ENCODE data around the gene PLCB1. TPM values are rescaled to one million over a fixed set of nuclear protein-coding genes. Genes with fewer than 3 reads are reported as not detected.

Gene PLCB1
- total and polyA plus RNA-seq, 7 donors, result 1.5 to 10.7 (median 4.2) TPM

- intact Hi-C loops (cut with DNase I), result no loop called here
- Histone ChIP-seq H3K27ac (no peak overlapping the region), H3K9me3 (no peaks in the 10 kb centered on the region), H3K36me3 (ENCODE audit: insufficient read depth in 1 of 2, low read depth in 1 of 2) (no peaks in the 10 kb centered on the region), H3K4me1 (no peaks in the 10 kb centered on the region), H3K4me3 (no peak overlapping the region), H3K27me3 (ENCODE audit: insufficient read depth in 3 of 3, low read length in 2 of 3) (no peaks in the 10 kb centered on the region)
- 57 to 61% (median 58%) methylated on average over 4 of the region's 4 CpGs for whole genome bisulfite sequencing, 3 donors
- TF ChIP-seq CTCF (IDR thresholded peaks at IDR 0.05), result no peak
- ATAC-seq (no peak), DNase-seq (no peak)
Observed at GRCh38 chr20:8764344-8764962, 632.4 kb downstream of the PLCB1 start.

- Histone ChIP-seq H3K27ac (no peak overlapping the region), H3K4me3 (no peak overlapping the region), H3K27me3 (ENCODE audit: insufficient read depth in 3 of 3, low read length in 2 of 3) (no peaks in the 10 kb centered on the region), H3K36me3 (ENCODE audit: insufficient read depth in 1 of 2, low read depth in 1 of 2) (no peaks in the 10 kb centered on the region), H3K9me3 (no peaks in the 10 kb centered on the region), H3K4me1 (no peaks in the 10 kb centered on the region)
- DNase-seq (no peak), ATAC-seq (no peak)
- intact Hi-C loops (cut with DNase I), result no loop called here
- WGBS, 3 donors, result 86 to 89% (median 86%) methylated on average over 5 of the region's 5 CpGs
- TF ChIP-seq CTCF (IDR thresholded peaks at IDR 0.05), result no peak
Observed at GRCh38 chr20:8766868-8767390, 634.9 kb downstream of the PLCB1 start.

GRCh38 chr20:8774412-8774811 is 642.3 kb downstream of the PLCB1 start:
- H3K27ac ChIP-seq, result no peak overlapping the region
- H3K9me3 ChIP-seq, result no peaks in the 10 kb centered on the region
- no peak for TF ChIP-seq CTCF (IDR thresholded peaks at IDR 0.05)
- WGBS, 3 donors, result 56 to 69% (median 60%) methylated on average over 5 of the region's 5 CpGs
- H3K4me1 ChIP-seq, result no peaks in the 10 kb centered on the region
- DNase-seq, result no peak
- H3K27me3 ChIP-seq (ENCODE audit: insufficient read depth in 3 of 3, low read length in 2 of 3), result no peaks in the 10 kb centered on the region
- peaks cover 0 to 8% of the 10 kb centered on the region in 2 donors for H3K36me3 ChIP-seq (ENCODE audit: insufficient read depth in 1 of 2, low read depth in 1 of 2)
- intact Hi-C loops (cut with DNase I), result no loop called here
- no peak for ATAC-seq
- H3K4me3 ChIP-seq, result no peak overlapping the region

- intact Hi-C loops (cut with DNase I), result no loop called here
- no peak overlapping the region for H3K4me3 ChIP-seq
- H3K27me3 ChIP-seq (ENCODE audit: insufficient read depth in 3 of 3, low read length in 2 of 3), result no peaks in the 10 kb centered on the region
- 70 to 76% (median 76%) methylated on average over 4 of the region's 4 CpGs for WGBS, 3 donors
- ATAC-seq (no peak), DNase-seq (no peak)
- H3K27ac ChIP-seq, result no peak overlapping the region
- H3K4me1 ChIP-seq, result no peaks in the 10 kb centered on the region
- peaks cover 0 to 8% of the 10 kb centered on the region in 2 donors for H3K36me3 ChIP-seq (ENCODE audit: insufficient read depth in 1 of 2, low read depth in 1 of 2)
- TF ChIP-seq CTCF (IDR thresholded peaks at IDR 0.05), result no peak
- no peaks in the 10 kb centered on the region for H3K9me3 ChIP-seq
Observed at GRCh38 chr20:8777911-8778310, 645.8 kb downstream of the PLCB1 start.

GRCh38 chr20:8778387-8778786 is 646.3 kb downstream of the PLCB1 start:
- intact Hi-C loops (cut with DNase I), result no loop called here
- ATAC-seq (no peak), DNase-seq (no peak)
- TF ChIP-seq CTCF (IDR thresholded peaks at IDR 0.05), result no peak
- H3K27ac ChIP-seq, result no peak overlapping the region
- H3K4me1 ChIP-seq, result no peaks in the 10 kb centered on the region
- no peak overlapping the region for H3K4me3 ChIP-seq
- H3K27me3 ChIP-seq (ENCODE audit: insufficient read depth in 3 of 3, low read length in 2 of 3), result no peaks in the 10 kb centered on the region
- H3K9me3 ChIP-seq, result no peaks in the 10 kb centered on the region
- H3K36me3 ChIP-seq (ENCODE audit: insufficient read depth in 1 of 2, low read depth in 1 of 2), result peaks cover 0 to 8% of the 10 kb centered on the region in 2 donors
